GM12873 (cell line): ENCODE results near the gene SLC5A11.

Experiments used
- CTCF ChIP-seq: IDR thresholded peaks from 2 replicates; pipeline ENCODE4 v1.5.1; 2012; ENCODE audit warnings: low read depth, mild to moderate bottlenecking, moderate library complexity, low read length, control low read depth; ENCODE audit not compliant: insufficient read depth; ENCODE audit errors: missing control alignments

The SLC5A11 gene

GRCh38 chr16:24925163-24925562 is 79.4 kb downstream of the SLC5A11 start:
- no peak for TF ChIP-seq CTCF

DNA sequence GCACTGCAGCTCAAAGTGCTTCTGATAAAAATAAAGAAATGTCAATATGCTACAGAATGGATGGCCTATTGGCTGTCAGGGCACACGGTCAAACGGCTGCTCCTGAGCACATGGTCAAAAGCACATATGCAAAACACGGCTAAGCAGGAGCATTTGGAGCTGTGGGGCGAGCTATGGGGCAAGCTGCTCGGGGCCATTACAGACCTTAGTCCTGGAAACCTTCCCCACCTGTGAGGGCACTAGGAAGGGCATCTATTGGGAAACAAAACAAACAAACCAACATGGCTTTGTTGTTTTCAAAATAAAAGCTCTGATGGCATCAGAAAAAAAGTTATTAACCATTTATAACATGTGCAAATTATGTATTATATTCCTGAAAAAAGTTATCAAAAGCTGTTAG is 83.6 kb downstream of the SLC5A11 start:
- TF ChIP-seq CTCF = no peak

- no peak for TF ChIP-seq CTCF
Observed at GRCh38 chr16:24930440-24930839, 84.7 kb downstream of the SLC5A11 start.

- TF ChIP-seq CTCF = no peak
Observed at GRCh38 chr16:24931091-24931490, 85.3 kb downstream of the SLC5A11 start.

DNA sequence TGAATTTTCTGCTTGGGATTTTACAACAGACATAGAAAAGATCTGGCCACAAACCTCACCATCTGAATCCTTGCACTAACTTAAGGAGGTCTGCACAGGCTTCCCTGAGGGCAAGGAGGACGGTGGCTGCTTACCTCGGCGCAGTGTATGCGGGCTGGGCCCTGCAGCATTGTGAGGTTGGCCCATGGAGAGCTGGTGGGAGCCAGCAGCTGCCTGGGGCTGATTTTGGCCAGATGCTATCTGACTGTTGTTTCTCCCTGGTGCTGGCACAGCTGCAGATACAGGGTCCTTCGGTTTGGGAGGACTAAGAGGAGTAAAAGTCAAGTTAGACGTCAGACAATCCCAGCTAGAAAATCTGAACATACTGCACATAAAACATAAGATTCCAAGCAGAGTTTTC is 89.6 kb downstream of the SLC5A11 start:
- TF ChIP-seq CTCF = no peak

DNA sequence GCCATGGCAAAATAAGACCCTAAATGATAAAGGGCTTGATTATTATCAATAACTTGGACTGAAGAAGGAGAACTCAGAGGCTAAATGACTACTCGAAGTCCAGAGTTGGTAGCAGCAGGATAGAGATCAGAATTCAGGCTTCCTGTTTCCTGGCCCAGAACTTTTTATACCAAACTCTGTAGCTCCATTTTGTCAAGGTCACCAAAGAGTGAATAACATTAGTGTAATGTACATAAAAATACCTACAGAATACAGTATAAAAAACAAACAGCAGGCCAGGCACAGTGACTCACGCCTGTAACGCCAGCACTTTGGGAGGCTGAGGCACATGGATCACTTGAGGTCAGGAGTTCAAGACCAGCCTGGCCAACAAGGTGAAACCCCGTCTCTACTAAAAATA is 90.4 kb downstream of the SLC5A11 start:
- TF ChIP-seq CTCF = no peak

DNA sequence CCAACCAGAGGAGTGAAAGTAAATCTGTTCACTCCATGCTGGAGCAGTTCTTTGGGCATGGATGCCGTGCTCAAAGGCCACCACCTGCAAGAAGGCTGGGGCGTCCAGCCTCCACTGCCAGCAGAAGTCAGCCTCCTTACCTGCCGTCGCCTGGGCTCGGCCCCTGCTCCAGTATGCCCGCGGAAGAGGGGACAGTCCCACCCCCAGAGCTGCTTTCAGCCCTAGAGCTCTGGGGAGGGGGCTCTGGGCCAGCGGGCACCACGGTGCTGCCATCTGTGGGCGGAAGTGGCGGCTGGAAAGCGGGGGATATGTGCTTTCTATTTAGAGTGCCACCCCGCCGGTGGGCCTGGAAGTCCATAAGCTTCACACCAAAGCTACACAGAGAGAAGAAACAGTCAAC is 93.5 kb downstream of the SLC5A11 start:
- no peak for TF ChIP-seq CTCF
